COLO829 (cell line): ENCODE results near the gene STIM1.
A peak's percentile ranks its signal among the peaks of the same experiment; 100 is the strongest.
"Not testable (repeated sequence)": the region's sequence is repeated elsewhere in the genome, so short reads cannot be mapped to it uniquely, and the experiment has no call there.

Source experiments
- DNase-seq: peaks from one replicate; pipeline ENCODE4 v3.0.0; 2012; ENCODE audit warnings: low spot score

Gene STIM1

GRCh38 chr11:4026389-4026788 is 170.9 kb downstream of the STIM1 start:
- no peak for DNase-seq

GRCh38 chr11:4027746-4028145 is 172.3 kb downstream of the STIM1 start:
- DNase-seq = no peak

DNA sequence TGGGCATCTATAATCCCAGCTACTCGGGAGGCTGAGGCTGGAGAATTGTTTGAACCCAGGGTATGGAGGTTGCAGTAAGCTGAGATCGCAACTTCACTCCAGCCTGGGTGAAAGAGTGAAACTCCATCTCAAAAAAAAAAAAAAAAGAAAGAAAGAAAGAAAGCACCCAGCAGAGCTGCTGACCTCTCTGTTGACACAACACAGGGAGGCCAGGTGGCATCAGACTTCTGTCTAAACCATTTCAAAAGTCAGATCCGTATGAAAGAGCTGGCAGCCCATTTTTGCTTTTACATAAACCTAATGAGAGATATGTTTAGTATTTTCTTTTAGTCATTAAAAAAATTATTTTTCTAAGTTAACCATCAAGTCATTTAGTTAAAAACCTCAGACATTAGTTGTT is 174.7 kb downstream of the STIM1 start:
- no peak for DNase-seq

DNA sequence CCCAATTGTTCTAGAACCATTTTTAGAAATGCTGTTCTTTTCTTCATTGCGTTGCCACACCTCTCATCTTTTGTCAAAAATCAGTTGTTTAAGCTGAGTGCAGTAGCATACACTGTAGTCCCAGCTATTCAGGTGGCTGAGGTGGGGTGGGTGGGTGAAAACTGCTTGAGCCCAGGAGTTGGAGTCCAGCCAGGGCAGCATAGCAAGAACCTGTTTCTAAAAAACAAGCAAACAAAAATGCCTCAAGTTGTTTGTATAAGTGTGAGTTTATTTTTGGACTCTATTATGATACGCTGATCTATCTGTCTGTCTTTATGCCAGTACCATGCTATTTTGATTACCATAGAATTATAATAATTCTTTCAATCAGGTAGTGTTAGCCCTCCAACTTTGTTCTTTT is 176.6 kb downstream of the STIM1 start:
- DNase-seq = no peak

- DNase-seq = no peak
These were observed 180.5 kb downstream of the STIM1 start for GRCh38 chr11:4035985-4036384.

DNA sequence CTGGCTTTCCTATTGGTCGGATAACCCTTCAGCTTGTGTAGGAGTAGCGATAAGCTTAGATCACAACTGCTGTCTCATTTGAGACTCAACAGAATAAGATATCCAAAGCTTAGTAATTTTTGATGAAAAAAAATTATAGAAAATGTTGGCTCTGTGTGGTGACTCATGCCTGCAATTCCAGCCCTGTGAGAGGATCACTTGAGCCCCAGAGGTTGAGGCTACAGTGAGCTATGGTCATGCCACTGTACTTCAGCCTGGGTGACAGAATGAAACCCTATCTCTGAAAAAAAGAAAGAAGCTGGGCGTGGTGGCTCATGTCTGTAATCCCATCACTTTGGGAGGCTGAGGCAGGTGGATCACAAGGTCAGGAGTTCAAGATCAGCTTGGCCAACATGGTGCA is 183.5 kb downstream of the STIM1 start:
- no peak for DNase-seq

- no peak for DNase-seq
These were observed 185.0 kb downstream of the STIM1 start for GRCh38 chr11:4040461-4040860.

DNA sequence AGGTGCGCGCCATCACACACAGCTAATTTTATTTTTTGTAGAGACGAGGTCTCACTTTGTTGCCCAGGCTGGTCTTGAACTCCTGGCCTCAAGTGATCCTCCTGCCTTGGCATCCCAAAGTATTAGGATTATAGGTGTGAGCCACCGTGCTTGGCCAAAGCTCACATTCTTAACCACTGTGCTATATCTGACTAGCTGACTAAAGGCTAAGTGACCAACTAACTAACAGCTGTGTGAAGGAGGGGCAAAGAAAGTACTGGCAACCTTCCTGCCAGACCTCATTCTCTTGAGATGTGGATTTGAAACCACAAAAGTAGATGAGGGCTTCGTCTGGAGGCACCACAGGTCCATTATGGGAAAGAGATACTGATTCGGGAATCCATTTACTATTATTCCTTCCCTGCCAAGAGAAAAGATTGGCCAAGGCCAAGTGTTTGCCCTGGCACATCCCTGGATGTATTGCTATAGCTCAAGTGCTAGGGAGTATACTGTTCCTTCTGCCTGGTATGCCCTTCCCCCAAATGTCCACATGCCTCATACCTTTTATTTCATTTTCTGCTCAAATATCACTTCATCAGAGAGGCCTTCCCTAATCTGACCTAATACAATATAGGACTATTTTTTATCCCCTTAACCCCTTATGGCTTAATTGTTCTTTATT is 186.4 kb downstream of the STIM1 start:
- no peak for DNase-seq

DNA sequence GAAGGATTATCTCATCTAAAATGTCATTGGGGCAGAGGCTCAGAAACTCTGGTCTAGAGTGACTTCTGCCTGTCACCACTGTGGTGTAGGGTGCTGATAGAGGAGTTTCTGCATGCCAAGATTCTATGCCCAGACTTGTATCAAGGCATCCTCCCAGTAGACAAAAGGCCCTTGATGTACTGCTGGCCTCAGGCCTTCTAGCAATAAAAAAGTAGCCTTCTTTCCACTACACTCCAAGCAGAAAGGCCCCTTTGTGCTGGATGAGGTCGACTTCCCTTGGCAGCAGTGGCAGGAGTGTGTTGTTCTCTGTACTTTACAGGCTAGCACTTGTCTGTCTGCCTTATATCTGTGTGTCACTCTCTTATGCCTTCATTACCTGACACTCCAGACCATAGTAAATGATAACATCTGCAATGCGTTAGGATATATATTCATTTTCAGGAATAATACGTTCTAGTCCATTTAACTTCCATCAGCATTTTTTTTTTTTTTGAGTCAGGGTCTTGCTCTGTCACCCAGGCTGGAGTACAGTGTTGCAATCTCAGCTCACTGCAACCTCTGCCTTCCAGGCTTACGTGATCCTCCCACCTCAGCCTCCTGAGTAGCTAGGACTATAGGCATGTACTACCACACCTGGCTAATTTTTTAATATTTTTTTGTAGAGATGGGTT is 189.6 kb downstream of the STIM1 start:
- peak; percentile 91 for DNase-seq

- peak; percentile 62 for DNase-seq
These were observed 192.9 kb downstream of the STIM1 start for GRCh38 chr11:4048340-4048739.

DNA sequence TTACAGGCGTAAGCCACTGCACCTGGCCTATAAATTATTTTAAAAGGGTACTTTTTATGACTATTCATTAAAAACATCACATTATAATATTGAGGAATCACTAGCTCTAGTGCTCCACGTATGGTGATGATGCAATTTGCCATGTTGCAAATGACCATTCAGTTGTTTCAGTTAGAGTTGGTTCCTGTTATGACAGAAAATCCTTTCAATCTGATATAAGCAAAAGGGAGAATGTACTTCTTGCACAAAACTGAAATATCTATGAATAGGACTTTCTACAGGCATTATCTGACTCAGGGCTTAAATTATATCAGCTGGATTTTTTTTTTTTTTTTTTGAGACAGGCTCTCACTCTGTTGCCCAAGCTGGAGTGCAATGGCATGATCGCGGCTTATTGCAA is 193.5 kb downstream of the STIM1 start:
- no peak for DNase-seq

- DNase-seq = no peak
These were observed 194.7 kb downstream of the STIM1 start for GRCh38 chr11:4050138-4050537.

DNA sequence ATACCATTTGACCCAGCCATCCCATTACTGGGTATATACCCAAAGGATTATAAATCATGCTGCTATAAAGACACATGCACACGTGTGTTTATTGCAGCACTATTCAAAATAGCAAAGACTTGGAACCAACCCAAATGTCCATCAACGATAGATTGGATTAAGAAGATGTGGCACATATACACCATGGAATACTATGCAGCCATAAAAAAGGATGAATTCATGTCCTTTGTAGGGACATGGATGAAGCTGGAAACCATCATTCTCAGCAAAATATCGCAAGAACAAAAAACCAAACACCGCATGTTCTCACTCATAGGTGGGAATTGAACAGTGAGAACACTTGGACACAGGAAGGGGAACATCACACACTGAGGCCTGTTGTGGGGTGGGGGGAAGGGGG is 197.7 kb downstream of the STIM1 start:
- DNase-seq = not testable (repeated sequence)

GRCh38 chr11:4054643-4055042 is 199.2 kb downstream of the STIM1 start:
- no peak for DNase-seq

GRCh38 chr11:4059424-4059823 is 204.0 kb downstream of the STIM1 start:
- DNase-seq = no peak

DNA sequence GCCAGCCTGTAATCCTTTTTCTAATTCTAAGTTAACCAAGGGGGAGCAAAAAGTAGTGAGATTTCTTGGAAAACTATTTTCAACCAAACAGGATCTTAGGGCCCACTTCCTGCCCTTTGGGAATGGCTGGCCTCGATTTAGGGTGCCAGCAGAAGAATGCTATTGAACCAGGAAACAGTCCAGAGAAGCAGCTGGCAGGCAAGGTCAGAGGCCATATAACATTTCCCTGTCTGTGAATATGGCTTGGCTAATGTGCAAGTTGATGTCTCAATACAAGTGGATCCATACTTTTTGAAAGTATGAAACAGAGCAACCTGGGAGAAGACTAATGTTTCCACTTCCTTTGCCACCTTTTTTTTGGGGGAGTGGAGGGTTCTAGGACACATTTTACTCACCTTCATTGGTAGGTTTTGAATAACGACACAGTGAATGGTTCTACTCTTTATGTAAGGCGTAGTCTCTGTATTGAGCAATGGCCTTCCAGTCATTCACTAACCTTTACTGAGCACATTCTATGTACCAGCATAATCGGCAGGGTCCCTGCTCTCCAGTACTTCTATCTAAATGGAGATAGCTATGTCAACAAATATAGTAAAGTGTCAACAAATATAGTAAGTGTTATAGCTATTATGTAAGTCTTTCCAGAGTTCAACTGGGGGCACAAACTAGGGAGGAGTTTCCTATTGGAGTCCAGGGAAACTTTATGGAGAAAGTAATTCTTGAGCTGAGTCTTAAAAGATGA is 204.9 kb downstream of the STIM1 start:
- no peak for DNase-seq

DNA sequence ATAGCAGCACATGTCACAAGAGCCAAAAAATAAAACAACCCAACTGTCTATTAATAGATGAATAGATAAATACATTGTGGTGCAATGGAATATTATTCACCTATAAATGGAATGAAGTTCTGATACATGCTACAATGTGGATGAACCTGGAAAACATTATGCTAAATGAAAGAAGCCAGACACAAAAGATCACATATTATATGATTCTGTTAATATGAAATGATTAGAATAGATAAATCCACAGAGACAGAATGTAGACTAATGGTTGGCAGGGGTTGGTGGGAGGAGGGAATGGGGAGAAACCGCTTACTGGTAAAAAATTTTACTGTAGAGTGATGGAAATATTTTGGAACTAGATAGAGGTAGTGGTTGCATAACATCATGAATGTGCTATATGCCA is 206.2 kb downstream of the STIM1 start:
- DNase-seq = no peak

DNA sequence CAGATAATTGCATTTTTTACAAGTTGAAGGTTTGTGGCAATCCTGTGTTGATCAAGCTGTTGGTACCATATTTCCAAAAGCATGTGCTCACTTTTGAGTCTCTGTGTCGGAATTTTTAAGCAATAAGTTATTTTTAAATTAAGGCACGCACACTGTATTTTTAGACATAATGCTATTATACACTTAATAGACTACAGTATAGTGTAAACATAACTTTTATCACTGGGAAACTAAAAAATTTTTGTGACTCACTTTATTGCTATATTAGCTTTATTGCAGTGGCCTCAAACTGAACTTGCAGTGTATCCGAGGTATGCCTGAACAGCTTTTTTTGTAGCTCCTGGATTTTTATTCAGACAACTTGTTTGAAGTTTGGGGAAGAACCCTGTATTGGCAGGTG is 207.9 kb downstream of the STIM1 start:
- DNase-seq = no peak

GRCh38 chr11:4064278-4064955 is 209.0 kb downstream of the STIM1 start:
- no peak for DNase-seq

GRCh38 chr11:4065086-4065485 is 209.6 kb downstream of the STIM1 start:
- DNase-seq = no peak

- no peak for DNase-seq
These were observed 210.3 kb downstream of the STIM1 start for GRCh38 chr11:4065601-4066377.

GRCh38 chr11:4066910-4067309 is 211.4 kb downstream of the STIM1 start:
- DNase-seq = no peak
